ENCODE measurements around the gene NDUFB11. TPM values are rescaled to one million over a fixed set of nuclear protein-coding genes. Genes with fewer than 3 reads are reported as not detected.

Gene NDUFB11
- total RNA-seq, 1 experiment from 2014 or later, result 110 TPM

- TF ChIP-seq FOXP1 (CRISPR knock-in tag; IDR thresholded peaks at IDR 0.05; ENCODE audit: borderline replicate concordance) (no peak; the same call in 1 of the 2 replicates), NFE2L1 (CRISPR knock-in tag; IDR thresholded peaks at IDR 0.05) (no peak), CTCF (IDR thresholded peaks at IDR 0.05) (0 out of 2 replicates have a peak, but pooled peaks have one; percentile 37), ZMAT4 (CRISPR knock-in tag; IDR thresholded peaks at IDR 0.05) (no peak), FOXP4 (CRISPR knock-in tag; IDR thresholded peaks at IDR 0.05) (peak; percentile 25; the same call in 1 of the 2 replicates), ETV6 (CRISPR knock-in tag; IDR thresholded peaks at IDR 0.05) (no peak), NR1H2 (CRISPR knock-in tag; IDR thresholded peaks at IDR 0.05) (no peak), ESRRA (CRISPR knock-in tag; IDR thresholded peaks at IDR 0.05; ENCODE audit: borderline replicate concordance) (no peak), ATF2 (CRISPR knock-in tag; IDR thresholded peaks at IDR 0.05; ENCODE audit: borderline replicate concordance, low read depth) (no peak), JUN (CRISPR knock-in tag; IDR thresholded peaks at IDR 0.05) (no peak), ELF4 (CRISPR knock-in tag; IDR thresholded peaks at IDR 0.05; ENCODE audit: low read depth) (no peak), NFYB (CRISPR knock-in tag; conservative IDR thresholded peaks at IDR 0.05; ENCODE audit: low read depth) (peak; percentile 69), CDX4 (CRISPR knock-in tag; IDR thresholded peaks at IDR 0.05; ENCODE audit: borderline replicate concordance) (no peak), PREB (CRISPR knock-in tag; IDR thresholded peaks at IDR 0.05; ENCODE audit: borderline replicate concordance) (no peak), ZBTB21 (CRISPR knock-in tag; IDR thresholded peaks at IDR 0.05; ENCODE audit: borderline replicate concordance) (no peak), SP1 (CRISPR knock-in tag; conservative IDR thresholded peaks at IDR 0.05) (peak; percentile 55; the same call in 1 of the 2 replicates), GTF2I (CRISPR knock-in tag; conservative IDR thresholded peaks at IDR 0.05) (no peak), ZNF232 (CRISPR knock-in tag; IDR thresholded peaks at IDR 0.05) (no peak), FOXJ3 (CRISPR knock-in tag; IDR thresholded peaks at IDR 0.05; ENCODE audit: borderline replicate concordance) (no peak), MAX (CRISPR knock-in tag; IDR thresholded peaks at IDR 0.05) (peak; percentile 39; the same call in 1 of the 2 replicates), CREM (CRISPR knock-in tag; IDR thresholded peaks at IDR 0.05) (no peak), IRF1 (CRISPR knock-in tag; IDR thresholded peaks at IDR 0.05) (no peak), E2F1 (CRISPR knock-in tag; IDR thresholded peaks at IDR 0.05) (no peak), E2F4 (CRISPR knock-in tag; IDR thresholded peaks at IDR 0.05; ENCODE audit: borderline replicate concordance, low read depth) (no peak), ATF3 (CRISPR knock-in tag; conservative IDR thresholded peaks at IDR 0.05) (no peak), E2F5 (CRISPR knock-in tag; IDR thresholded peaks at IDR 0.05) (peak; percentile 49; the same call in 1 of the 2 replicates)
Observed at GRCh38 chrX:47144626-47145394, at the start of gene NDUFB11, which contains the start of gene RBM10 (continued).
